Gastroesophageal sphincter (tissue), 3 donors: ENCODE data around the gene ERBB4.

Source experiments
- EP300 ChIP-seq: sonication (generic); formaldehyde crosslinking; IDR thresholded peaks from one replicate; pipeline ENCODE4 v1.6.1; 2017; ENCODE audit warnings: antibody characterized with exemption, mild to moderate bottlenecking
- POLR2A ChIP-seq, 2 donors: fragments of 450-650 bp; IDR thresholded peaks; one replicate each; pipeline ENCODE4 v1.6.1; 2017; ENCODE audit warnings: antibody characterized with exemption in 2 of 2, mild to moderate bottlenecking in 2 of 2, moderate library complexity in 1 of 2
- POLR2AphosphoS5 ChIP-seq: sonication (generic); formaldehyde crosslinking; IDR thresholded peaks from one replicate; pipeline ENCODE4 v1.6.1; 2017; ENCODE audit warnings: antibody characterized with exemption
- TF ChIP-seq, protein P1 (sequence below), 4 experiments: fragments of 200-600 bp in 2 of 4; fragments of 450-650 bp in 2 of 4; sonication (generic) in 1 of 4; IDR thresholded peaks; one replicate each; pipeline ENCODE4 v1.5.1; 2017 to 2019; ENCODE audit warnings: antibody characterized with exemption in 4 of 4, mild to moderate bottlenecking in 2 of 4, moderate library complexity in 2 of 4

DNA sequence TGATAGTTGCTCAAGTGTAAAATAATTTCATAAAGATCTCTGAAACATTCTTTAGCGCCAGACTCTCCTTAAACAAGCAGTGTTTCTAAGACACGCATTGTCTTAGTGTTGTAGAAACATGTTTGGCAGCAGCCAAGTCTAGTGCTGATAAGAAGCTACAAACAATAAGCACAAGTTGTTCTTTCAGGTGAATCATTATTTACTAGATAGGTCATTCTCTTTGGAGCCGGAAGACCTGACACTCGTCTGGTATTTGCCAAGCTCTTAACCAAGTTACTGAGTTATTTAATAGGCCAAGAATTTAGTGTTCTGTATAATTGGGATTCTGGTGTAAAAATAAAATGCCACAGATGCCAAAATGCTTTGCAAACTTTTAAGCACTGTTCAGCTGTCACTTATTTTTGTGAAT is 1130.1 kb downstream of the ERBB4 start:
- TF ChIP-seq, protein P1, sequence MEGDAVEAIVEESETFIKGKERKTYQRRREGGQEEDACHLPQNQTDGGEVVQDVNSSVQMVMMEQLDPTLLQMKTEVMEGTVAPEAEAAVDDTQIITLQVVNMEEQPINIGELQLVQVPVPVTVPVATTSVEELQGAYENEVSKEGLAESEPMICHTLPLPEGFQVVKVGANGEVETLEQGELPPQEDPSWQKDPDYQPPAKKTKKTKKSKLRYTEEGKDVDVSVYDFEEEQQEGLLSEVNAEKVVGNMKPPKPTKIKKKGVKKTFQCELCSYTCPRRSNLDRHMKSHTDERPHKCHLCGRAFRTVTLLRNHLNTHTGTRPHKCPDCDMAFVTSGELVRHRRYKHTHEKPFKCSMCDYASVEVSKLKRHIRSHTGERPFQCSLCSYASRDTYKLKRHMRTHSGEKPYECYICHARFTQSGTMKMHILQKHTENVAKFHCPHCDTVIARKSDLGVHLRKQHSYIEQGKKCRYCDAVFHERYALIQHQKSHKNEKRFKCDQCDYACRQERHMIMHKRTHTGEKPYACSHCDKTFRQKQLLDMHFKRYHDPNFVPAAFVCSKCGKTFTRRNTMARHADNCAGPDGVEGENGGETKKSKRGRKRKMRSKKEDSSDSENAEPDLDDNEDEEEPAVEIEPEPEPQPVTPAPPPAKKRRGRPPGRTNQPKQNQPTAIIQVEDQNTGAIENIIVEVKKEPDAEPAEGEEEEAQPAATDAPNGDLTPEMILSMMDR (IDR thresholded peaks at IDR 0.05): no peak
- TF ChIP-seq POLR2A (IDR thresholded peaks at IDR 0.05) (no peak), POLR2AphosphoS5 (no peak), EP300 (no peak)
